ENCODE measurements around the gene ABI3.

ABI3 gene

GRCh38 chr17:49225554-49226236 lies 15.2 kb downstream of the ABI3 start:
- DNase-seq (ENCODE audit: low spot score): no peak

DNA sequence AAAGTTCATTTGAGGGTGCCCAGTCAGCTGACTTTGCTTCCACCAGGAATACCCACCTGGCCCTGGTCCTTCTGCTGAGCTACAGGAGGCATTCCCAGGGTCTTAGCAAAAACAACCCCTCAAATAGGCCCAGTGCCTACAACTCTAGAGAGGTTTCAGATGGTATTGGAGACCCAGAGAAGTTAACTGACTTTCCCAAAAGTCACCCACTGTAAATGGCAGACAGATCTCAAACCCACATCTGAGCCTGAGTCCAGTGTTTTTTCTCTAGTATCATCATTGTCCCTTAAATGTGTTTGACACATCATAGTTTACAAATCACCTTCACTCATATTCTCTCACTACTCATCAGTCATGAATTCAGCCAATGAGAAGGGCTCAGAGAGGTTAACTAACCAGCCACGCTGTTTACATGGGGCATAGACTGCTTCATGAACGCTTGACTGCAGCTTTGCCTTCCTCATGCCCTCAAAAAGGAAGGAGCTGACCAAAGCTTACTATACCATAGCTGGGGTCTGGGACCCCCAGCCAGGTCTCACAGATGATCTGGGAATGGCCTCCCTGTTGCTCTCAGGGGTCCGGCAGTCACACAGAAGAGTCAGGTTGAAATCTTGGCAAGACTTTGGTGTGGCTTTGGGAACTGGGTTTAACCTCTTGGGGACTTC lies 16.4 kb downstream of the ABI3 start:
- no peak for DNase-seq (ENCODE audit: low spot score)

- peak; percentile 87 for DNase-seq (ENCODE audit: low spot score)
Observed at GRCh38 chr17:49227436-49228261, 17.1 kb downstream of the ABI3 start.

DNA sequence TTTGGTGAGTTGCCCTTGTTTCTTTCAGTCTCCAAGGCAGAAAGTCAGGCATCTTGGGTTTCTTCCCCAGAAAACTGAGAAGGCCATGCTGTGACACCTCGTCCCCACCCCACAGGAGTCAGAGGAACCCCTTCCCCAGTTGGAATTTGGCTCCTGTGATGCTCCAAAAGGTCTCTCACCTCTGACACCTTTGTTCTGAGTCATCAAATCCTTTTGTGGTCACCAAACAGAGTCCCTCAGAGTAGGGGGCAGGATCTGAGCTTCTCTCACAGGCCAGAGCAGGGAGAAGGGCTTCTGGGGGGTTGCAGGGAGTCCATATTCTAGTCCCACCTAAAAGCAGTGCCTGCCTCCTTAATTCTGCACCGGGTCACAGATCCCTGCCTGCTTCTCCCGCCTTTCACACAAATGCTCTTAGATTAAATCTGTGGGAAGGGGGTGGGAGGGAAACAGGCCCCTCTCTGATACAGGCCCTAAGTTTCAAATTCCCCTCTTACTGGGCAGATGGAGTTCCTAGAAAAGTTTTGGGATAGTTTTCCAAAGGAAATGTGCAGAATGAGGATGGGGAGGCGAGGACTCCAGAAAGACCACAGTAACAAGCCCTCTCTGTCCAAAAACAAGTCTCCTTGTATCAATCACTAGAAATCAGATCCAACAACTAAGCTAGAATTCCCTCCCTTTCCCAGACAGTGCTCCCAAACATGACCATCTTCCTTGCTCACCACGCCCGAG lies 18.7 kb downstream of the ABI3 start:
- no peak for DNase-seq (ENCODE audit: low spot score)

DNA sequence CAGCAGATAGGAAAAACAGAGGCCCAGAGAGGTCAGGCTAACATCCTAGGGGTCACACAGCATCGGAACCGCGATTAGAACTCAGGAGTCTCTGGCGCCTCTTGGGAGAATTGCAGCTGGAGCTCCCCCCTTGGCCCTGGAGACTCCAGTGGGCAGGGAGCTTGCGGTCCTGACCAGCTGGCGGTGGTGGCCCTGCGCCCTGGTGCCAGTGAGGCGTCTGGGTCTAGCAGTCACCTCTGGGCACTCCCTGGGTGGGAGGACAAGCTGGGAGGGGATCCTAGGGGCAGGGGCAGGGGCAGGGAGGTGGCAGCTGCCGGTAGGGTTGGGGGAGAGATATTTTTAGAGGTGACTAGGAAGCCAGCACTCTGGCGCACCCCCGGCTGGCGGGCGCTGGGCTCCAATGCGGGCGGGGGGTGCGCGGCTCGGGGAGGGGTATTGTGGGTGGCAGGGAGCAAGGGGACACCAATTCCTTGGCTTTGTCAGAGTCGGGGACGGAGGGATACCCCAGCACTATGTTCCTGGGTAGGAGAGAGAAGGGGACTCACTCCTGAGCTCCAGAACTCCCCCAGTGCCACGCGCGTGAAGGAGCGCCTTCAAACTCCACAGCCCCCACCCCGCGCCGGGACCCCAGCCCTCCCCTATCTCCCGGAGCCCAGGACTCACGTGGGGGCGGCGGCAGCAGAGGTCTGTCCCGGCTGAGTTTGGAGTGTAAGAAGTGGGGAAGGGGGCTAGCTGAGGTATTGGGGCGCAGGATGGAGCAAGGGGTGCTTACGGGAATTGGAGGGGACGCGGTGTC lies 19.5 kb downstream of the ABI3 start:
- no peak for DNase-seq (ENCODE audit: low spot score)

DNA sequence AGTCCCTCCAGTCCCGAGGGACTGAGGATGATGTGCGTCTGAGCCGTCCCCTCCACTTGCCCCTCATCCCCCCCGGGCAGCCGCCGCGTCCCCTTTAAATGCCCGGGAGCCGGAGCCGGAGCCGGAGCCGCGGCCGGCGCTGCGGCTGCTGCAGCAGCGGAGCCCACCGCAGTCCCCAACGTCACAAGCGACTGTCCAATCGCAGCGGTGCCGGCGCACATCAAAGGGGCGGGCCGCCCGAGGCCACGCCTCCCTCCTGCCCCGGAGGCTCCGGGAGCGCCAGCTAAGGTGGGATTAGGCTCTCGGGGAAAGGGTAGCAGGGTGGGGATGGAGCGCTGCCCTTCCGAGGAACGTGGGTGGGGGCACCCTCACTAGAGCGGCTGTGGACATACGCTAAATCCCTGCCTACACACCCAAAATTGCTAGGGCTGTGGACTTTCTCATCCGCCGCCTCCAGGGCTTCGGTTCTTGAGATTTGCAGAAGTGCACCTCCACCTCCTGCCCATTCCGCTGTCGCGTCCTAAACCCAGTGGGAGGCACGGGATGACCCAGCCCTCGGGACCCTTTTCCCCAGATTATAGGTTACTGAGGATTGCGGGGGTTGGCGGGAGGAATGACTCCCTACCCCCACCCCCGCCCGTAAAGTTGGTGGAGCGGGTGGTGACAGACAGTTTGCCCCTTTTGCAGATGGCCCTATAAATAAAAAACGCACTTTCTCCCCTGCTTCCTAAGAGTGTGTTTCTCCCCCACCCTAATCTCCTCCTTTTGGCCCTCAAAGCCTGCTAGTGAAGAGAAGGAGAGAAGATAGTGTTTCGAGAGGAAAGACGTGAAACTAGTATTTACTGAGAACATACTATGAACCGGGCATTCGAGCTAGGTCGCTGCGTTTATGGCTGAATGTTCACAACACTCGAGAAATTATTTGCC lies 20.4 kb downstream of the ABI3 start, which contains the start of gene PHOSPHO1:
TSS of gene PHOSPHO1 (minus strand) at position 152 of the 927 bp plus-strand sequence. CDS start 4,096 bp downstream, outside the sequence.
- peak; percentile 97 for DNase-seq (ENCODE audit: low spot score)

GRCh38 chr17:49231563-49231894 lies 21.0 kb downstream of the ABI3 start:
- DNase-seq (ENCODE audit: low spot score): no peak

DNA sequence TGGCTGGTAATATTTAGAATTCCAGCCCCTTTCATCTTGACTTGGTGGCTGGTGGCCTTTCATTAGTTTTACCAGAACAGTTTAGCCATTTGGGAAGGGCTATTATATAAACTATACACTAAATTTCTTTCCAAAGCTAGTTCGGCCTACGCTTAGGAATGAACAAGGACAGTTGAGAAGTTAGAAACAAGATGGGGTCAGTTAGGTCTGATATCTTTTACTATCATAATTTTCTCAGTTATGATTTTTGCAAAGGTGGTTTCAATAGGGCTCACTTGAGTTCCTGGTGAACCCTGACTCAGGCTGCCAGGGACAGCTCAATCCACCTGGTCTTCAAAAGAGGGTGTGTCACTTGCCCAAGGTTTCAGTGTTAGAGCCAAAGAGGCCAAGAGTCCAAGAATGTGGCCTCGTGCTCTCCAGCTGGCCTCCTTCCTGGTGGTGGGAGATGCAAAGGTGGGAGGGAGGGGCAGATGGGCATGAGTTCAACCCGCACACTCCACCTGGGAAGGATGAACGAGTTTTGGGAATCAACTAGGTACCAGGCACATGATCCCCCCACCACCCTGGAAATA lies 24.1 kb downstream of the ABI3 start:
- no peak for DNase-seq (ENCODE audit: low spot score)

- DNase-seq (ENCODE audit: low spot score): no peak
Observed at GRCh38 chr17:49235896-49236295, 25.4 kb downstream of the ABI3 start.

DNA sequence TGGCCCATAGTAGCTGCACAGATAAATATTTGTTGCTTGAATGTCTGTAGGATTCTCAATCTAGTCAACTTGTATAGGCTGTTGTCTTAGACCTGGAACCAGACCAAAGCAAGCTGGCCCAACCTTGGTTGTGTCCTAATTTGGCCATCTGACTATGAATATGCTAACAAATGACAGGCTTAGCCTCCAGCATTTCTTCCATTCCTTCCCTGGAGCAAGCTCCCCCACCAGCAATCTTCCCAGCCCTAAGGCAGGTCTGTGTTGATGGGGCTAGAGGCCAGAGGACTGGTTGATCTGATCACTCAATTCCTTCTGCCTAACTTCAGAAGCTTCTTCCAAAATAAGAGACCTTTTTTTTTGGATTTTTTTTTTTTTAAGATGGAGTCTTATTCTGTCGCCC lies 29.5 kb downstream of the ABI3 start:
- DNase-seq (ENCODE audit: low spot score): no peak

DNA sequence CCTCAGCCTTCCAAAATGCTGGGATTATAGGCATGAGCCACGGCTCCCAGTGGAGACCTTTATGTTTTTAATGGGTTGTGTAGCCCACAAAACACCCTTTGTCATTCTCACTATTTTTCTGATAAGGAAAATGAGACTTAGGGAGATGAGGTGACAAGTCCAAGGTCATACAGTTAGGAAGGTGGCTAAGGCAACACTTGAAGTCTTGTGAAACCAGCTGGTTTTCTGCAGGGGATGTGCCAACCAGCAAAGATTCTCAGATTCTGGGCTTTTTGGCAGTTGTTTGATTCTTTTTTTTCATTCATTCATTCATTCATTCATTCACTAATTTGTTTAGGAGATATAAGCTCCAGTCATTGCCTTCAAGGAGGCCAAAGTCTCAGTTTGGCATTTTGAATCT lies 30.1 kb downstream of the ABI3 start:
- DNase-seq (ENCODE audit: low spot score): no peak

GRCh38 chr17:49241040-49241439 lies 30.5 kb downstream of the ABI3 start:
- no peak for DNase-seq (ENCODE audit: low spot score)

DNA sequence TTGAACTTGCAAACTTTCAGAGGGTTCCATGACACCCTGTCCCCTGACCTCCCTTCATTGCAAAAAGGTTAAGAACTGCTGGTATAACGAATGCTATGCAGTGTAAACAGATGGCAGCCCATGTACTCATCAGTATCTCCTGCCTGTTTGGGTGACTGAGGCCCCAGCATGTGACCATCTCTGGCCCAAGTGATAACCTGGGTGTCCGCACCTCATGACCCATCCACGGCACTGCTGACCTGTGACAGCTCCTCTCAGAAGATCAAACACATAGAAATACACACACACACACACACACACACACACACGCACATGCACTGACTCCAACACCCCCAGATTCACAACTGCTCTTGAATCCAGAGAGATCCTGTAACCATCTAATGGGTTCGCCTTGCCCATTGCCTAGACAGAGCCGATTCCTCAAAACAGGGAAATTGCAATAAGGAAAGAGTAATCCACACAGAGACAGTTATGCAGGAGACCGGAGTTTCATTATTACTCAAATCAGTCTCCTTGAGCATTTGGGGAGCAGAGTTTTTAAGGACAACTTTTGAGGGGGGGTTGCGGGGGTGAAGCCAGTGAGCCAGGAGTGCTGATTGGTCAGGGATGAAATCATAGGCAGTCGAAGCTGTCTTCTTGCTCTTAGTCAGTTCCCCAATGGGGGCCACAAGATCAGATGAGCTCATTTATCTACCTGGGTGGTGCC lies 31.3 kb downstream of the ABI3 start:
- no peak for DNase-seq (ENCODE audit: low spot score)

DNA sequence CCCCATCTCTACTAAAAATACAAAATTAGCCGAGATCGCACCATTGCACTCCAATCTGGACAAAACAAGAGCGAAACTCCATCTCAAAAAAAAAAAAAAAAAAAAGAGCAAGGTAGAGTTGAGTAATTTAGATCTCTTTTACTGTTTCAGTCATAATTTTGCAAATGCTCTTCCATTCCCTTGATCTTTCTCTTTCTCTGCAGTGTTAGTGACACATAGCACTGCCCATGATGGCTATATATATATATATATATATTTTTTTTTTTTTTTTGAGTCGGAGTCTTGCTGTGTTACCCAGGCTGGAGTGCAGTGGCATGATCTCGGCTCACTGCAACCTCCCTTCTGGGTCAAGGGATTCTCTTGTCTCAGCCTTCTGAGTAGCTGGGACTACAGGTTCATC lies 32.3 kb downstream of the ABI3 start:
- no peak for DNase-seq (ENCODE audit: low spot score)

DNA sequence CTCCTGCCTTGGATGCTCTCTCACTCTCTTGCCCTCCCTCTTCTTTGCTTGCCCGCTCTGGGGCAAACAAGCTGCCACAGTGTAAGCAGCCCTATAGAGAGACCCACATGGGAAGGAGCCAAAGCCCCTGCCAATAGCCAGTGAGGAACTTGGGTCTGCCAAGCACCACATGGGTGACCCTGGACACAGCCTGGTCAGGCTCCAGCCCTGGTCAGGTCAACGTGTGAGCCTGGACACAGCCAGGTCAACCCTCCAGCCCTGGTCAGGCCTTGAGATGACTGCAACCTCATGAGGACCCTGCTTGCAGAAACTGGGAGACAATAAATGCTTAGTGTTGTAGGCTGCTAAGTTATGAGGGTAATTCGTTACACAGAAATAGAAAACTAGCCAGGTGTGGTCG lies 34.3 kb downstream of the ABI3 start:
- DNase-seq (ENCODE audit: low spot score): no peak

GRCh38 chr17:49247944-49248343 lies 37.4 kb downstream of the ABI3 start:
- DNase-seq (ENCODE audit: low spot score): no peak

DNA sequence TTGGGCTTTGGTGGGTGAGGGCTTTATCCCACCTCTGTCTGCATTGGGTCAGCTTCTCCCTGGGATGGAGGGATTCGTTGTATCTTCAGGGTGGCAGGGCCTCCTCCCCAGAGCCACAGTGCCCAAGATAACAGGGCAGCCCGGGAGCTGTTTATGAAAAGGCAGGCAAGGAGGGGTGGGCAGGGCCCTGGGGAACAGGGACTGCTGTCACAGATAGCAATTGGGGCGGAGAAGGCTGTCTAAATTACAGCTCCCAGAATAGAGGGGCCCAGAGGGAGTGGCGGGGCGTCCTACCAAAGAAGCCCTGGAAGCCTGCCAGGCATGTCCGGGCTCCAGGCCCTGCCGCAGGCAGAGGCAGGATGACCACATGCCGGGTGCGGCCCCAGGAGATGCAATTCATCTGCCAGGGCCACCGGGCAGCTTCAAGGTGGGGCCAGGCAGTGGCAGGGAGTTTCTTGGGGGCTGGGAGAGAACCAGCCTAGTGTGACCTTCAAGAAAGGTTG lies 38.8 kb downstream of the ABI3 start:
- no peak for DNase-seq (ENCODE audit: low spot score)

DNA sequence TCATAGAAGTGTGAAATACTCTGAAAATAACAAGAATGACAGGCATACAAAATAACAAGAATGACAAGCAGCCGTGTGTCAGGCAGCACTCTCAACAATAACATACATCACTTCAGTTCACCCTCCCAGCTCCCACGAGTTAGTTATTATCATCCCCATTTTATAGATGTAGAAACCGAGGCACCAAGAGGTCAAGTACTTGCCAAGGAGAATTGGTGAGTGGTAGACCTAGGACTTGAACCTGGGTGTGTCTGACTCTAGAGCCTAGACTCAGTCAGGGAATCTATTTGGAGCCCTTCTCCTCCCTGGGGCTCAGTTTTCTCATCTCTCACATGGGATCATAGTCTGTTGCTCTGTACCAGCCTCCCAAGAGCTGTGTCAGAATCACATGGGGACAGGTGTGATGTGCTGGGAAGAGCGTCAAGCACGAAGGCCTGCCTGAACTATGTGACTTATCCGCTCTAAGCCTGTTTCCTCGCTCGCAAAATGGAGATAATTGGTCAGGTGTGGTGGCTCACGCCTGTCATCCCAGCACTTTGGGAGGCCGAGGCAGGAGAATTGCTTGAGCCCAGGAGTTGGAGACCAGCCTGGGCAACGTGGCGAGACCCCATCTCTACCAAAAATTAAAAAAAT lies 39.5 kb downstream of the ABI3 start:
- DNase-seq (ENCODE audit: low spot score): no peak

All from hepatic stellate cell (primary cell).